ENCODE results near the gene SUSD3.

The SUSD3 gene

GRCh38 chr9:93057042-93057702, 1.3 kb upstream of the SUSD3 start:
- ChIA-PET POLR2A (ENCODE audit: low non-redundant PET) (interaction anchor here (0.7 kb wide), 1 partner anchor 38 kb away, joined by 6 read pairs; no protein-coding TSS in a partner anchor), CTCF (no interaction called here)
- H3K27ac ChIP-seq = no peak overlapping the region
- TF ChIP-seq CTCF (conservative IDR thresholded peaks at IDR 0.05; ENCODE audit: low read depth) = no peak
- DNase-seq (ENCODE audit: low spot score) = no peak

- ChIA-PET POLR2A (ENCODE audit: low non-redundant PET) (no interaction called here), CTCF (no interaction called here)
- no peak overlapping the region for H3K27ac ChIP-seq
- DNase-seq (ENCODE audit: low spot score) = no peak
- no peak for TF ChIP-seq CTCF (conservative IDR thresholded peaks at IDR 0.05; ENCODE audit: low read depth)
Measured at GRCh38 chr9:93057703-93058354, 672 bp upstream of the SUSD3 start.

DNA sequence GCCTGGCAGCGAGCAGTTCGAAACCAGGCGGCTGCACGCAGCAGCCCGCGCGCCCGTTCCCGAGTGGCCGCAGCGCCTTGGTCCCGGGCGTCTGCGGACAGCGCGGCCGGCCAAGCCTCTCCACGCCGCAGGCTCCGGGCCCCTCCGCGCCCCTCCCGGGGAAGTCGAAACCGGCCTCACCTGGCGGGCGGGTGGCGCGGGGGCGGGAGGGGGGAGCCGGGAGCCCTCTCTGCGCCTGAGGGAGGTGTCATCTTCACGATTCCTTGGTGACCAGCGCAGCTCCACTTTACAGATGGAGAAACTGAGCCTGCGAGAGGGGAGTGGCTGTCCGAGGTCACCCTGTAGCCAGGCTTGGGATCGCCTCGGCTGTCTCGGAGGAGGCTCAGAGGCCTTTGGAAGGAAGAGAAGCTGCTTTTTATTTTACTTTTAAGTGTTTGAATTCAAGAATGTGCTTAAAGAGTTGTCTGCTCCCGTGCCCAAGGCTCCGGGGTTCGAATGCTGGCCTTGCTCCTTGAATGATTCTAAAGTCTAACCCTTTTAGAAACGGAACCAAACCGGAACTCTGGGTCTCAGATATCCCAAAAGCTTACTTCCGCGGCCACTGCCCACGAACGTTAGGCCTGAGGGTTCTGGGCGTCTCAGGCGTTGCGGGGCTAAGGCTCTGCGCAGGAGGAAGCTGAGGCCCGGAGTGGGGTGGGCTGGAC, 662 bp downstream of the SUSD3 start:
- DNase-seq (ENCODE audit: low spot score) = no peak
- no peak overlapping the region for H3K27ac ChIP-seq
- ChIA-PET POLR2A (ENCODE audit: low non-redundant PET) (no interaction called here), CTCF (interaction anchor here (0.6 kb wide), 3 partner anchors 55 to 964 kb away, joined by 3 to 4 read pairs (median 3); no protein-coding TSS in a partner anchor)
- TF ChIP-seq CTCF (conservative IDR thresholded peaks at IDR 0.05; ENCODE audit: low read depth) = no peak

DNA sequence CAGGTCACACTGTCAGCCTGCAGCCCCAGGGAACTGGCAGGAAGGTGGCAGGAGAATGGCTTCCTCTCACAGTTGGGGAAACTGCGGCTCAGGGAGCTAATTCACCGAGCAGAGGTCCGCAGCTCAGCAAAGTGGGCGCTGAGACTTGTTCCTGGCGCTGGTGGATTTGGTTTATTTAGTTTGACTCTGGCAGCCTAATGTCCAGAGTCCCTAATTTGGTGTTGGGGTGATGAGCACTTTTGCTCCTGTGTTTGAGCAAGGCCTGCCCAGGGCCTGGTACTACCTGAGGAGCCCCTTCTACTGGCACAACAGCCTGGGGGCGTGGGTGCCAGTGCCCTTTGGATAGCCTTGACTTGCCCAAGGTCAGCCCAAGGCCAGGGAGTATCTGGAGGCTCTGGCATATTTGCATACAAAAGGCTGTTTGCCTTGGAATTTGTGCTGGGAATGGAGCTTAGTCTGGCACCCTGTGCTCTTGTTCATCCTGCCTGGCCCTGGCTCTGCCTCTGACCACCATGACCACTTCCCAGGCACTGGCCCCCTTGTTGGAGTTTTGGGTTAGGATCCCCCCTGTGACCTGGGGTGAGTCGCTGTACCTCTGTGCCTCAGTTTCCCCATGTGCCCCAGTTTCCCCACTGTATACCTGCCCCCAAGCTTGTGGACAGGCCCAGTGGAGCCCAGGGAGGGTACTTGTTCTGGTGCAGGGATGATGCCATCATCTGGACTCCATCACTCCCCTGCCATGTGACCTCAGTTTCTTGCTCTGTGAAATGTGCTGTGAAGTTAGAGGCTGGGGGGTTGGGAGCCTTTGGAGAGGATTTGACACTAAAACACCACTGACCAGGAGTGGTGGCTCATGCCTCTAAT, 1.4 kb downstream of the SUSD3 start:
- ChIA-PET POLR2A (ENCODE audit: low non-redundant PET) (no interaction called here), CTCF (interaction anchor here (0.6 kb wide), 1 partner anchor 594 kb away, joined by 3 read pairs; no protein-coding TSS in a partner anchor)
- no peak for TF ChIP-seq CTCF (conservative IDR thresholded peaks at IDR 0.05; ENCODE audit: low read depth)
- H3K27ac ChIP-seq = no peak overlapping the region
- DNase-seq (ENCODE audit: low spot score) = no peak

GRCh38 chr9:93060746-93061259, 2.3 kb downstream of the SUSD3 start:
- ChIA-PET POLR2A (ENCODE audit: low non-redundant PET) (no interaction called here), CTCF (interaction anchor here (0.6 kb wide), 1 partner anchor 593 kb away, joined by 3 read pairs; no protein-coding TSS in a partner anchor)
- peak; percentile 59 for DNase-seq (ENCODE audit: low spot score)
- peak overlapping the region; percentile 12; the same call in 1 of the 2 replicates for H3K27ac ChIP-seq
- no peak for TF ChIP-seq CTCF (conservative IDR thresholded peaks at IDR 0.05; ENCODE audit: low read depth)
